DND-41 (cell line): ENCODE data around the gene WDR93.
"Not testable (repeated sequence)": the region's sequence is repeated elsewhere in the genome, so short reads cannot be mapped to it uniquely, and the experiment has no call there.

Source experiments
- ATAC-seq: fragments of 200-7000 bp; cut with Tn5 transposase; 3 replicates; pipeline ENCODE4 v1.9.1; 2021; ENCODE audit warnings: low read depth; ENCODE audit not compliant: insufficient read depth
- DNase-seq: peaks from one replicate; pipeline ENCODE4 v3.0.0-alpha.2; 2020
- H2AFZ ChIP-seq: 2 replicates; pipeline ENCODE4 v1.6.0; 2012; ENCODE audit warnings: low read depth, low read length
- H3K27ac ChIP-seq: 2 replicates; pipeline ENCODE4 v1.5.1; 2012; ENCODE audit warnings: low read length, inconsistent platforms
- H3K27me3 ChIP-seq: fragments of 200-600 bp; sonication (generic); 2 replicates; pipeline ENCODE4 v1.6.0; 2012; ENCODE audit warnings: low read length, mild to moderate bottlenecking, inconsistent platforms; ENCODE audit not compliant: insufficient read depth, poor library complexity
- H3K36me3 ChIP-seq: 2 replicates; pipeline ENCODE4 v1.5.1; 2012; ENCODE audit warnings: low read length, inconsistent platforms; ENCODE audit not compliant: insufficient read depth
- H3K4me1 ChIP-seq: 2 replicates; pipeline ENCODE4 v1.5.1; 2012; ENCODE audit warnings: mild to moderate bottlenecking, low read length; ENCODE audit not compliant: insufficient read depth
- H3K4me2 ChIP-seq: 2 replicates; pipeline ENCODE4 v1.6.0; 2012; ENCODE audit warnings: mild to moderate bottlenecking, moderate library complexity, low read length, inconsistent platforms; ENCODE audit not compliant: insufficient read depth
- H3K4me3 ChIP-seq, 2 experiments: fragments of 200-600 bp in 1 of 2; shearing (Covaris generic) in 1 of 2; 2 replicates each; pipeline ENCODE4 v1.5.1; 2012 to 2016; ENCODE audit warnings: inconsistent platforms in 2 of 2, low read length in 2 of 2, mild to moderate bottlenecking in 2 of 2, low read depth in 1 of 2, moderate library complexity in 1 of 2
- H3K79me2 ChIP-seq: 2 replicates; pipeline ENCODE4 v1.6.0; 2012; ENCODE audit warnings: low read length, inconsistent platforms; ENCODE audit not compliant: insufficient read depth
- H3K9ac ChIP-seq: 2 replicates; pipeline ENCODE4 v1.6.0; 2012; ENCODE audit warnings: low read depth, mild to moderate bottlenecking, inconsistent platforms, low read length, moderate library complexity
- H3K9me3 ChIP-seq: 2 replicates; pipeline ENCODE4 v1.5.1; 2012; ENCODE audit warnings: low read length, moderate library complexity, mild to moderate bottlenecking, inconsistent platforms; ENCODE audit not compliant: insufficient read depth, severe bottlenecking
- H4K20me1 ChIP-seq: 2 replicates; pipeline ENCODE4 v1.6.0; 2012; ENCODE audit warnings: low read length; ENCODE audit not compliant: insufficient read depth
- EZH2 ChIP-seq: IDR thresholded peaks from 3 replicates; pipeline ENCODE4 v1.6.1; 2012; ENCODE audit warnings: borderline replicate concordance, low read depth, mild to moderate bottlenecking, moderate library complexity, low read length, inconsistent platforms; ENCODE audit not compliant: severe bottlenecking
- TF ChIP-seq, protein P1 (sequence below): IDR thresholded peaks from 2 replicates; pipeline ENCODE4 v1.5.1; 2012; ENCODE audit warnings: borderline replicate concordance, low read length, moderate library complexity, mild to moderate bottlenecking; ENCODE audit not compliant: poor library complexity, severe bottlenecking; ENCODE audit errors: extremely low read depth

The WDR93 gene

DNA sequence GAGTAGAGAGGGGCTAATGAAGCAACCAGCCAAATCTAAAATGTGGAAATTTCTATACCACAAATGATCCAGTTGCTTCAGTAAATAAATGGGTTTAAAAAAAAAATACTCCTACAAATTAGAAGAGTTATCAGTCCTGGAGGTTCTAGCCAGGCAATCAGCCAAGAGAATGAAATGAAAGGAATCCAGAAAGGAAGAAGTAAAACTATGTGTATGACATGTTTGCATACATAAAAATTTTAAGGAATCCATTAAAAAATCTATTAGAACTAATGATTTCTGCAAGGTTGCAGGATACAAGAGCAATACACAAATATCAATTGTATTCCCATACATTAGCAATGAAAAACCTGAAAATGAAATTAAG is 95.1 kb downstream of the WDR93 start:
- Histone ChIP-seq H4K20me1 (no peaks in the 10 kb centered on the region), H3K9me3 (no peaks in the 10 kb centered on the region), H2AFZ (no peak overlapping the region), H3K9ac (no peak overlapping the region), H3K36me3 (no peaks in the 10 kb centered on the region), H3K27me3 (no peaks in the 10 kb centered on the region), H3K27ac (no peak overlapping the region), H3K79me2 (no peaks in the 10 kb centered on the region), H3K4me3 (no peak overlapping the region), H3K4me1 (no peaks in the 10 kb centered on the region), H3K4me2 (no peak overlapping the region)
- TF ChIP-seq EZH2 = no peak
- TF ChIP-seq, protein P1, sequence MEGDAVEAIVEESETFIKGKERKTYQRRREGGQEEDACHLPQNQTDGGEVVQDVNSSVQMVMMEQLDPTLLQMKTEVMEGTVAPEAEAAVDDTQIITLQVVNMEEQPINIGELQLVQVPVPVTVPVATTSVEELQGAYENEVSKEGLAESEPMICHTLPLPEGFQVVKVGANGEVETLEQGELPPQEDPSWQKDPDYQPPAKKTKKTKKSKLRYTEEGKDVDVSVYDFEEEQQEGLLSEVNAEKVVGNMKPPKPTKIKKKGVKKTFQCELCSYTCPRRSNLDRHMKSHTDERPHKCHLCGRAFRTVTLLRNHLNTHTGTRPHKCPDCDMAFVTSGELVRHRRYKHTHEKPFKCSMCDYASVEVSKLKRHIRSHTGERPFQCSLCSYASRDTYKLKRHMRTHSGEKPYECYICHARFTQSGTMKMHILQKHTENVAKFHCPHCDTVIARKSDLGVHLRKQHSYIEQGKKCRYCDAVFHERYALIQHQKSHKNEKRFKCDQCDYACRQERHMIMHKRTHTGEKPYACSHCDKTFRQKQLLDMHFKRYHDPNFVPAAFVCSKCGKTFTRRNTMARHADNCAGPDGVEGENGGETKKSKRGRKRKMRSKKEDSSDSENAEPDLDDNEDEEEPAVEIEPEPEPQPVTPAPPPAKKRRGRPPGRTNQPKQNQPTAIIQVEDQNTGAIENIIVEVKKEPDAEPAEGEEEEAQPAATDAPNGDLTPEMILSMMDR = no peak
- no peak for ATAC-seq
- DNase-seq = no peak

DNA sequence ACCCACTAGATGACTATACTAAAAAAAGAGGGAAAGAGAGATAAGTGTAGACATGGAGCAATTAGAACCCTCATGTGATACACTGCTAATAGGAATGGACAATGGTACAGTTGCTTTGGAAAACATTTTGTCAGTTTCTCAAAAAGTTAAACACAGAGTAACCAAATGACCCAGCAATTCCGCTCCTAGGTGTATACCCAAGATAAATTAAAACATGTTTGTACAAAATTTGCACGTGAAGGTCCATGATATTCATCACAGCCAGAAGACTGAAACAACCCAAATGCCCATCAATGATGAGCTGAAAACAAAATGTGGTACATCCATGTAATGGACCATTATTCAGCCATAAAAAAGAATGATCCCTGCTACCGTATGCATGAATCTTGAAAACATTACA is 97.3 kb downstream of the WDR93 start:
- DNase-seq (no peak), ATAC-seq (no peak)
- Histone ChIP-seq H3K27me3 (no peaks in the 10 kb centered on the region), H3K27ac (no peak overlapping the region), H3K9ac (no peak overlapping the region), H3K4me3 (no peak overlapping the region), H3K36me3 (no peaks in the 10 kb centered on the region), H3K4me2 (no peak overlapping the region), H3K79me2 (no peaks in the 10 kb centered on the region), H4K20me1 (no peaks in the 10 kb centered on the region), H3K4me1 (no peaks in the 10 kb centered on the region), H3K9me3 (no peaks in the 10 kb centered on the region), H2AFZ (no peak overlapping the region)
- no peak for TF ChIP-seq EZH2
- TF ChIP-seq, protein P1 = no peak

DNA sequence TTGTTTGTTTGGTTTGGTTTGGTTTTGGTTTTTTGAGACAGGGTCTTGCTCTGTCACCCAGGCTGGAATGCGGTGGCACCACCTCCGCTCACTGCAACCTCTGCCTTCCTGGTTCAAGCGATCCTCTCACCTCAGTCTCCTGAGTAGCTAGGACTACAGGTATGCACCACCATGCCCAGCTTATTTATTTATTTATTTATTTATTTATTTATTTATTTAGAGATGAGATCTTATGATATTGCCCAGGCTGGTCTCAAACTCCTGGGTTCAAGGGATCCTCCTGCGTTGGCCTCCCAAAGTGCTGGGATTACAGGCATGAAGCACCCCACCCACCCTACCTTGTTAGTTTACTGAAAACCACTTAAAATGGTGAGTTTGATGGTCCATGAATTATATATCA is 98.0 kb downstream of the WDR93 start:
- H3K9me3 ChIP-seq, H3K9ac ChIP-seq, H2AFZ ChIP-seq, H3K36me3 ChIP-seq, H3K27ac ChIP-seq, H3K4me1 ChIP-seq, H3K27me3 ChIP-seq, ATAC-seq, DNase-seq, H3K79me2 ChIP-seq, H3K4me3 ChIP-seq, H4K20me1 ChIP-seq, H3K4me2 ChIP-seq: not testable (repeated sequence)

DNA sequence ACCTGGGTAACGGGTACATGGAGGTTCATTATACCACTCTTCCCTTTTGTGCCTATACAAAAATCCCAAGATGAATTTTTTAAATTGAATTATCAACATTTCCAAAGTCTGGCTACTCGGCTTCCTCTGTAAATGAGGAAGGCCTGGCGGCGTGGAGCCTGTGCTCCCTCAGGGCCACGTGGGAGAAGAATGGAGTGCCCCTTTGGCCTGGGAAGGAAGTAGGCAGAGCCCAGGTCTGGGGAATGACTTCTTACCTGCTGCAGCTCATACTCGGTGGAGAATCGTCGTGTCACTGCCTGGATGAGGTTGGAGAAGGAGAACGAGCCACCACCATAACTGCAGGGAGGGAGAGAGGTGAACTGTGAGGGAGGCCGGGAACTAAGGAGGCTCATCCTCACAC is 99.6 kb downstream of the WDR93 start:
- no peaks in the 10 kb centered on the region for H3K27me3 ChIP-seq
- H4K20me1 ChIP-seq = no peaks in the 10 kb centered on the region
- no peaks in the 10 kb centered on the region for H3K4me1 ChIP-seq
- no peak overlapping the region for H3K4me3 ChIP-seq
- no peak for DNase-seq
- TF ChIP-seq, protein P1 = no peak
- TF ChIP-seq EZH2 = no peak
- no peaks in the 10 kb centered on the region for H3K79me2 ChIP-seq
- no peak overlapping the region for H3K27ac ChIP-seq
- H3K9ac ChIP-seq = no peak overlapping the region
- no peak for ATAC-seq
- H3K9me3 ChIP-seq = no peaks in the 10 kb centered on the region
- no peak overlapping the region for H3K4me2 ChIP-seq
- H3K36me3 ChIP-seq = no peaks in the 10 kb centered on the region
- H2AFZ ChIP-seq = no peak overlapping the region
